Stimulated activated CD4-positive, alpha-beta T cell treated with anti-CD3 and anti-CD28 coated beads, Interleukin-15, amount 100 ng/mL, for 24 hours (primary cell): ENCODE data around the gene RBBP5.

ENCODE experiments used
- DNase-seq: peaks from one replicate; pipeline ENCODE4 v3.0.0-alpha.2; 2020

The RBBP5 gene

DNA sequence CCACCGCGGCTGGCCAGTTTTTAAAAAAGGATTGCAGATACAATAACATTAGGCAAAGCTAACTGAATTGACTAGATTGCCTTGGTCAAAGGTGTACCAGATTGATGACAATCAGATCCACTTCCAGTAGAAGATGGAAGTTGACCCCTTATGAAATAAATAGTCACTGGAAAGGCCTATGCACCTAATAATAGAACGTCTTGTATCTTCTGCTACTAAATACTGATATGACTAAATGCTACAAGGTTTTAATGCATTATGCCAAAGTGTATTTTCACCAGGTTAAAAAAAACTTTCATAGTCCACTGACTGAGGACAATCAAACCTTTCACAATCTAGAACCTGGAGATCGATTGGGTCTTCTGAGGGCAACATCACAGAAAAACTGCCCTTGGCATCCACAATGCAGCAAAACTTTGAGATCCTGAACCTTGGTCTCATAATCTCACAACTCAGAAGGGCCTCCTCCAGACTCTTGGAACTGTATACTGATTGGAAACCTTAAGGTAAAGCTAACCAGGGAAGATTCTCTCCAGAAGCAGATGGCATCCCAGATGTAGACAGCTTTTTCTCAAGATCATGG lies 7.8 kb upstream of the RBBP5 start:
- DNase-seq = no peak

DNA sequence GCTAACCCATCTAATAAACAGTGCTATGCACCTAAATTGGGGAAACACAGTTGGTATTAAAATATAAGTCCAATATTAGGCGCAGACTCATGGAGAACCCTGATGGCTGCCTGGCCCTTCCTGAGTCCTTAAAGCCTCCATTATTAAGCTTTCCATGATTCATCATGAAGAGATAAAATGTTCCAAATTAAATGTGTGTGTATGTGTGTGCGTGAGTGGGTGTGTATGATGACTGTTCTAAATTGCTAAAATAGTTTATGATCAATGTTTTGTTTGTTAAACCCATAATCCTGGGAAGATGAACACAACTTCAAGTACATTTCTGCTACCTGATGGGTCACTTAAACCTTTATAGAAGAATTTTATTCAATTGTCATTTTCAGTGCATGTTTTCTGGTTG lies 6.3 kb upstream of the RBBP5 start:
- no peak for DNase-seq

DNA sequence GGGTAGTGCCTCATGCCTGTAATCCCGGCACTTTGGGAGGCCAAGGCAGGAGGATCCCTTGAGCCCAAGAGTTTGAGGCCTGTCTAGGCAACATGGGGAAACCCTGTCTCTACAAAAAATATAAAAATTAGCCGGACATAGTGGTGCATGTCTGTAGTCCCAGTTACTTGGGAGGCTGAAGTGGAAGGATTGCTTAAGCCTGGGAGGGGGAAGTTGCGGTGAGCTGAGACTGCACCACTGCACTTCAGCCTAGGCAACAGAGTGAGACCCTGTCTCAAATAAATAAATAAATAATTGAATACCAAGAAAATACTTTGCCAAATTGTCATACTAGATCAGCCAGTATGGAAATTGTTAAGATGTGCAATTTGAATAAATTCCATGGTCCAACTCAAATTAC lies 5.9 kb upstream of the RBBP5 start:
- no peak for DNase-seq

DNA sequence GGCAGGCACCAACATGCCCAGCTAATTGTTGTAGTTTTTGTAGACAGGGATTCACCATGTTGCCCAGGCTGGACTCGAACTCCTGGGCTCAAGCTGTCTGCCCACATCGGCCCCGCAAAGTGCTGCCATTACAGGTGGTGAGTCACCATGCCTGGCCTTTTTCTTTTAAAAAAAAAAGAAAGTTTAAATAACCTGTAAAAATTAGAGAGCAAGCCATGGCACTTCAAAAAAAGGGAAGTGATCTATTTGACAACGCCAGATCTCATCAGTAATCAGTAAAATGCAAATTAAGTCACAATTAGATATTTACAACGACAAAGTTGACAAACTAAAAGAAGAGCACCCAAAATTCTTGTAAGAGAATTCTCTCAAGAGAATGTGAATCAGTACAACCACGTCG lies 2.9 kb upstream of the RBBP5 start:
- DNase-seq = no peak

DNA sequence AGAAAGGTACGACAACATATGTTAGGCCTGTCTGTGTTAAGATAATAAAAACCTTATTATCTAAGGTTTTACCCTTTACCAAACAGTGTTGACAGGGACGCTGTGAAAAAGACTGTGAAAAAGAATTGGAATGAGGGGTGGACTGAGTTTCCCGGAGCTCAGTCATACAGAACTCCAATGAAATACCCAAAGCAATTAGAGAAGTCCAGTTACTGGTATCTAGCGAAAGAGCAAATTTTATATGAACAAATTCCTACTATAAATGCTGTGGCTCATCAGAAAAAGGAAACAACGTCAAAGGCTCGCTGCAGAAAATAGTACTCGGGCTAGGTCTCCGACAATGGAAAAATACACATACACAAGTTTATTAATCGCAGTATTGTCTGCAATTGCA lies 708 bp upstream of the RBBP5 start:
- no peak for DNase-seq

DNA sequence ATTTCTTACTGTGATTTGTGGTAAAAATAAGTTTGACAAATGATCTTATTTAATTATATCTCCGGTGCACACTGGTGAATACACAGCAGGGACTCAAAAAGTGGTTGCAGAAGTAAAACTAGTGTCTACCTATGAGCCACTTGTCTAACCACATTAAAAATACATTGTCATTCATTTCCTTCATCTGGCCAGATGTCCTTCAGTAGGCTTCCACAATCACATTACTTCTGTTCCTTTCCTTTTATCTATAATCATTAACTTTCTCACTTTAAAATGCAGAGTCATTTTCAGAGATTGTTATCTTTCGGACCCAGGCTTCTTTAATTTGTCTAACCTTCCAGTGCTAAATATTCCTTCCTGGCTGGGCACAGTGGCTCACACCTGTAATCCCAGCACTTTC lies 3.0 kb downstream of the RBBP5 start:
- no peak for DNase-seq

DNA sequence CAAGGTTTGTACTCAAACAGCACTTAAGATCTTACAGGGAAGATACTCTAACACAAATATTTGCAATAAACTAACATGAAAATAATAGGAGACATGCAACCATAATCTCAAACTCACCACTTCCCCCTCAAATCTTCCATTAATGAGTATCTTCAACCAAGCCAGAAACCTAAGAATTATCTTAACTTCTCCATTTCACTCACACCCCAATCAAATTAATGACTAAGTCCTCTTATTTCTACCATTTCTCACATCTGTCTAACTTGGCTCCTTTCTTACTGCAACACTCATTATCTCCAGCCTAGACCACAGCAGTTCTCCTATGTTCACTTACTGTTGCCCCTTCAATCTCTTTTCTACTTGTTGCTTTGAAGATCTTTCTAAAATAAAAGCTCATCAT lies 10.4 kb downstream of the RBBP5 start:
- no peak for DNase-seq

DNA sequence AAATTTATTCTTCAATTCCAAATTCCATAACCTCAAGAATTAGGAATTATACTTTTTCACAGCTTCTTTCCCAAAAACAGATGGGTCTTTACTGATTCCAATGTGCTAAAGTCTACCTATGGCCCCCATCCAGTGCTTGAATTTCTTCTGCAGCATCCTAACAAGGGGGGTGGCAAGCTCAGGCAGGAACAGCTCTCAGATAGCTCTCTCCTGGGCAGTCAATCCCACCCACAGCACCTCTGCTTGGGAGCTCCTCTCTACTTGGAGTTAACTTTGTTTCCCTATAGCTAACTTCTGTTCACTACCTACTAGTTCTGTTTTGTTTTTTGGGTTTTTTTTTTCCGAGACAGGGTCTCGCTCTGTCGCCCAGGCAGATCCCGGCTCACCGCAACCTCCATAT lies 12.1 kb downstream of the RBBP5 start:
- no peak for DNase-seq

DNA sequence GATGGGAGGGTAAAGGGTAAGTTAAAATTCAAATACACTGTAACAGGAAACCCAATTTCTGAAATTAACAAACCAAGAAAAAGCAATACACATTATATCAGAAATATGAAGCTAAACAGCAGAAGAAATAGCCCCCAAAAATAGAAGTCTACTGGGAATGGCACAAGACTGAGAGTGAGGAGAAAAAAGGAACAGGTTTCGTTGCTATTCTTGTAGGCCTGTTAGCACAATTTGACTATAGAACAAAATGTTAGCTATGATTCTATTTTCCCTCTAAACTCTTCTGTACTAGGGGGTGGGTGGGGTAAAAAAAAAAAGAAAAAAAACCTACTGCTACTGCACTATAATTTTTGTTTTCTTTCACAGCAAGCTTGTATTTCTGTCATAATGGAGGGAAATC lies 12.5 kb downstream of the RBBP5 start:
- no peak for DNase-seq

DNA sequence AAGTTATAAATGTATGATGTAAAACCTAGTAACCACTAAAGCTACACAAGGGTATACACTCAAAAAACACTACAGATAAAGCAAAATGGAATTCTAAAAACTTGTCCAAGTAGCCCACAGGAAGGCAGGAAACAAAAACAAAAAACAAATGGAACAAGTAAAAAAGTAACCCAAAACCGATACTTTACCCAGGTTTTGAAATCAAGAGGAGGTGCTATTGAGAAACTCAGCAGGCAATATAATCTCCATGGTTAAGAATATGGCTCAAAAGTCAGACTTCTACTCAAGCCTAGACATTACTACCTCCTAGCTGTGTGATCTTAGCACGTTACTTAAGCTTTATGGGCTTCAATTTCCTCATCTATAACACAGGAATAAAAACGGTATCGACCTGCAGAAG lies 13.3 kb downstream of the RBBP5 start:
- DNase-seq = no peak

DNA sequence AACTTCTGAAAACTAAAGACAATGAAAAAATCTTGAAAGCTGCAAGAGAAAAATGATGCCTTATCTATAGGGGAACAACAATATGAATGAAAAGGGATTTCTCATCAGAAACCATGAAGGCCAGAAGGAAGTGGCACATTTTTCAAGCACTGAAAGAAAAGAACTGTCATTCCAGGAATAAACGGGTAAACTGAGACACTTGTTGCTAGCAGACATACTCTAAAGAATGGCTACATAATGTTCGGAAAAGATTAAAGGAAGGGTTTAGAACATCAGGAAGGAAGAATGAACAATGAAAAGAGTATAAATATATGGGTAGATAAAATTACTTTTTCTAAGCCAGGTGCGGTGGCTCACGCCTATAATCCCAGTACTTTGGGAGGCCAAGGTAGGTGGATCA lies 14.5 kb downstream of the RBBP5 start:
- no peak for DNase-seq

DNA sequence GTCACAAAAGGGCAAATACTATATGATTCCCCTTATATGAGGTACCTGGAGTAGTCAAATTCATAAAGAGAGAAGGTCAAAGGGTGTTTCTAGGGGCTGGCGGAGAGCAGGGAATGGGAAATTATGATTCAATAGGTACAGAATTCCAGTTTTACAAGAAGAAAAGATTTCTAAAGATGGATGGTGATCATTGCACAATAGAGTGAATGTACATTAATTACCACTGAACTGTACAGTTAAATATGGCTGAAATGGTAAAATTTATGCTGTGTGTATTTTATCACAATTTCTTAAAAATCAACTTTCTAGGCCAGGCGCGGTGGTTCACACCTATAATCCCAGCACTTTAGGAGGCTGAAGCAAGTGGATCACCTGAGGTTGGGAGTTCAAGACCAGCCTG lies 19.4 kb downstream of the RBBP5 start:
- no peak for DNase-seq

DNA sequence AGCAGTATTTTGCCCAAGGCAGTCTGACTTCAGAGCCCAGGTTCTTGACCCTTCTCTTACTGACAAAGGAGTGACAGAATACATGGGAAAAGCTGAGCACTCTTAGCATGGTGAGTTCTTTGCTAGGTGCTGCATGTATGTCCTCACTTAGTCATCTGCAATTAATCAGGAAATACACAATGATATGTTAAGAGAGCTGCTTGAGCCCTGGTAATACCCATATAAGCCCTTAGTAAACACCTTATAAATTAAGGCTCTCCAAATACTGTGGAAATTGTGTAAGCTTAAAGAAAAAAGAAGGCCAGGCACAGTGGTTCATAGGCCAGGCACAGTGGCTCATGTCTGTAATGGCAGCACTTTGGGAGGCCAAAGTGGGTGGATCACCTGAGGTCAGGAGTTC lies 23.5 kb downstream of the RBBP5 start:
- DNase-seq = no peak

DNA sequence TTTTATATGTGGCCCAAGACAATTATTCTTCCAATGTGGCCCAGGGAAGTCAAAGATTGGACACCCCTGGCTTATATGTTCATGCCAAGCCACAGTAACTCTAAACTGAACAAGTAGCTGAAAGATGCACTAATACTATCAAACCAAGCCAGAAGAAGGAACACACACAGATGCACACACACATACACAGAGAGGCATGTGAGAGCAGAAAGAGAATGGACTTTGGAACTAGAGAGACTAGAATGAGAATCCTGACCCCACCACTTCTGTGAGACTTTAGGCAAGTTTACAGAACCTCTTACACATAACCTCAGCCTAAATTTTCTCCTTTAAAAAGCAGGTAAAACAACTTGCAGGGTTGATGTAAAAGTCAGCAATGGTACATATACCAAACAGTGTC lies 26.4 kb downstream of the RBBP5 start:
- no peak for DNase-seq

DNA sequence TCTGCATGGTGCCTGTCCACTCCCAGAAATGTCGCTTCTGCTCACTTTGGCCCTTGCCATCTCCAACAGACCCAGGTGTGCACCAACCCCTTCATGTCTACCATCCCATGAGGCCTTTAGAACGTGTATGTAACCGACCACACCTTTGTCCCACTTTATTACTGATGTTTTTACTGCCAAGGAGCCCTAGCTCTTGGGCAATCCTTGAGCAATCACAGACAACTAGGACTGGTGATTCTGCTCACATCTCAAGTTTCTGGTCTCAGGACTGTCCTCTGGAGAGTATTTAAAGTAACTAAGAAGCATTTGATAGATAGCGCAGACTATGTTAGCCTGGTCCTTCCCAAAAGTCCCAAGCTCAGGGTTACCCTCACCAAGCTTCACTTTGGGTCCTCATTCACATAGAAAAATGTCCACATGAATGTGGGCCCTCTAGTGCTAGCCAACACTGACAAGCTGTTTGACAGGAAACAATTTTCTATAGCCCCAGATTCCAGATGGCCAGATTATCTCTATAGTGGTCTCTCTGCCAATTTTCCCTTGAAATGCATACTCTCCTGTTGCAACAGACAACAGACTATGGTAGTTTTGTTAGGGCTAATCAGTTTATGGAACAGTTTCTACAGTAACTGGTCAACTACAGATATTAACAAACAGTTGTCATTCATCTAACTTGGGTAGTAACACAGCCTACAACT lies 30.6 kb downstream of the RBBP5 start:
- DNase-seq = no peak

DNA sequence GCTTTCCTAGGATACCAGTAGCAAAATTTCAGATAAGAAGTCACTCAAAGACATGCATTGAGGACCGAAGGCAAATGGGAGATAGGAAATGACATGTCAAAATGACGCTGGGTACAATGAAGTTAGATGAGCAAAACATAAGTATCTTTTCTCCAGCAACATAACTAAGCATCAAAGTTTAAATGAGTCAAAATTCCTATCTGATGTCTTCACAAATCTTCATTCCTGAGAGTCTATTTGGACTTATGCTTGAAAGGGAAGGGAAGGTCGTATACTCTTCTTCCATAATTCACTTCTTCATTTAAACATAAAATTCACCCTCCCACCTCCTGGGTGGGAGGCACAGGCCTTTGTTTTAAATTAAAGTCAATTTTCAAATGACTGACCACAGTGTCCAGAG lies 33.4 kb downstream of the RBBP5 start:
- DNase-seq = no peak

DNA sequence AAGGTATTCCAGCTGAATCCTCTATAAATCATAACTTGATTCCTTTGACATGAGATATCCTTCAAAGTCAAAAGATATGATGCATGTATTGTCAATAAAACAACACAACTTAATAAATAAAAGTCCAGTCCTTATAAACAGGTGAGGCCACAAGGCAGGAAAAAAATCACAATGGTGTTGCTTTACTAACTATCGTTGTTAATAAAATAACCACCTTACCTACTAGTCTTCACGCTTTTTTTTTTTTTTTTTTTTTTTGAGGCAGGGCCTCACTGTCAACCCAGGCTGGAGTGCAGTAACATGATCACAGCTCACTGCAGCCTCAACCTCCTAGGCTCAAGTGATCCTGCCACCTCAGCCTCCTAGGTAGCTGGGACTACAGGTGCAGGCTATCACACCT lies 37.4 kb downstream of the RBBP5 start, which contains the start of gene TMEM81:
Gene TMEM81 (minus strand): TSS at position 101 of the 400 bp plus-strand sequence. CDS start 140 bp downstream, outside the sequence.
- DNase-seq = no peak

DNA sequence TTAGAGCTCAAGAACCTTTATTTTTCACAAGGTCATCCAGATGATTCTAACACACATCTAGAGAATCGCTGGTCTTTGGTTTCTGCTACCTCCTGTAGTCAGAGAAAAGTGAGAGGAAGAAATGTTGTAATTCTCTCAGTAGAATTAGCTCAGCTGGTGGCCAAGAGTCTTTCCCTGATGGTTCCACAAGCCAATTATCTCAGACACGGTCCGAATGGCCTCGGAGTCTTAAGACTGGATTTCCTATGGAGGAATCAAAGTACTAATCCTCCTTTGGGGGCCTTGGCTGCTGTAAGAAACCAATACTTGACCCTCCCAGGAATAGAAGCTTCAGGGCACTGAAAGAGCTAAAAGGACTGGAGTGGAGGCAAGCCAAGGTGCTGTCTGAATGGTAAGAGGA lies 39.3 kb downstream of the RBBP5 start:
- DNase-seq = no peak

DNA sequence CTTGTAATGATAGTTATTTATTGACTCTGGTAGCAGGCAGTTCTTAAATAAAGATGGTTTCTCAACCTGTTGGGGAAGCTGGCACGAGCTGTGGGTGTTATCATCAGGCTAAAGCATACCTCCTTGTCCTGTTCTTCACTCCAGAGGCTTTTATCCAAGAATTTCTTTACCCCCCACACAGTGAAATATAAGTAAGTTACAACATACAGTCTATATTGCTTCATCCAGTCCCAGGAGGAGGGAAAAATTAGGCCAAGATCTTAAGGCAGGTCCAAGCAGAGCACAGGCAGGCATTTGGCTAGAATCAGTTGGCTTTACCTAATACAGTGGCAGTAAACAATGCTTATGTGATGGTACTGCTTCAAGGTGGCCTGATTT lies 43.9 kb downstream of the RBBP5 start:
- no peak for DNase-seq

DNA sequence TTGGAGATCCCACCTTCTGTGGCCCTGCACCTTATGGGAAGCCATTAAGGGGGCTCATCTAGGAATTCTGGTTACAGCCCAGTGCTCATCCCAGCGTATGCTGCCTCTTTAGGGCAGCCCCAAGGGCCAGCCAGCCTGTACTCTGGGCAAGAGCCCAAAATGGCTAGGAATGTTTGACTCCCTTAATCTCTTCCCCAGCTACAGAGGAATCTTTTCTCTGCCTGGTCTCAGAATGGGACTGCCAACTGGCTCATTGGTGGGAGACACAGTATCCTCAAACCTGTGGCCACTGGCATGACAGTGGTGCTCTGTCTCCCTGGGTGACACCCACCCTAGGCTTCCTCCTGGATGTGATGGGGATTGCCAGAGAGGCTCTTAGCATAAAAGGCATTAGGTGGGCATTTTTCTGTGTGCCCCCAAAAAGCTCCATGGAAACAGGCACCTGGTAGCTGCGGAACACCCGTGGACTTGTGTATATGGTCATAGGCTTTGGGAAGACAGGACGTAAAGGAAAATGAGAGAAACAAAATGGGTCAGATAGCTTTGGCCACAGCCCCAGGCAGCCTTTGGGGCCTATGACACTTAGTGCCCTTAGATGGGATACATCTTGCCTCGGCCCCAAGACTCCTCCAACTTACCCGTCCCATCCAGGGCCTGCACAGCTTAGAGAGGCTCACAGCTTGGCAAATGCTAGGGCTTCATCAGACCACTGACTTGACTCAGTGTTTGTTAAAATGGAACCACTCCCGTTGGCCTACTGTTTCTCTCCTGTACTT lies 44.4 kb downstream of the RBBP5 start:
- no peak for DNase-seq

DNA sequence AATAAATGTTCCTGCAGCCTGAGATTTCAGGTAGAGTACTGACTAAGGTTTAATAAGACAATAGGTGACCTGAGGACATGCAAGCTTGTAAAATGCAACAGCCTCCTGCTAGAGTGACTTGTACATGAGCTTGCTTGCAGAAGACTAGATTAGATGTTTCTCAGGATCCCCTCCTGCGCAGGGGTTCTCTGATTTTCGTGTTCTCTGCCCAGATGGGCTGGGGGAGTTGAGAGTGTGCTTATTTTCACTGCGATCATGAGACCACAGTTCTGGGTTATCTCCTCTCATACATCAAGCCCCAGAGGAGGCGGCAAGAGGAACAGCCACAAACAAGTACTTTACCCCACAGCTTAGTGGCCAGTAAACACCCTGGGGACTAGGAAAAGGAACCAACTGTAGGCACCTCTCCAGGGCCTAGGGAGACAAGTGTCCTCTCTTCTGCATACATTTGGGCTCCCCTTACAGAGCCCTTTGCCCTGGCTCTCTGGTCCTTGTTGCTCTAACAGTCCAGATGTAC lies 45.5 kb downstream of the RBBP5 start:
- DNase-seq = no peak

DNA sequence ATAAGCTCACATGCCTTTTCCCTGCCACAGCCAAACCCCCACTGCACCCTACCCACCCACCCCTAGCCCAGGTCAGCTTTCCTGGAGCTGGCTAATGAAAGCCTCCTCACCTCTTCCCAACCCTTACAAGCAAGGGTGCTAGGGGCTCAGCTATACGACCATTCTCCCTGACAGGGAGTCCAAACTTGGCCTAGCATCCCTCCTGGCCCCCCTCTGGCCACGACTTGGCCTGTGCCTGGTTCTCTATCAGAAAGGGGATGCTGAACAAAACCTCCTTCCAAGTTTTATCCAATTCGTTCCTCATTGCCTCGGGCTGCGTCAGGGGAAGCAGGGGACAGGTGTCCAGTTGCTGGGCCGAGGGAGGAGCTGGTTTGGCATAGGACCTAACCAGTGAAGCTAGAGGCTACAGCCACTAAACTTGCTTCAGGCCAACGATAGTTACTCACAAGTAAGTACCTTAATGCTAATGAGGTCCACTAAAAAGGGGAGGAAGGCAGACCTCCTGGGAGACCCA lies 46.1 kb downstream of the RBBP5 start:
- DNase-seq = no peak

DNA sequence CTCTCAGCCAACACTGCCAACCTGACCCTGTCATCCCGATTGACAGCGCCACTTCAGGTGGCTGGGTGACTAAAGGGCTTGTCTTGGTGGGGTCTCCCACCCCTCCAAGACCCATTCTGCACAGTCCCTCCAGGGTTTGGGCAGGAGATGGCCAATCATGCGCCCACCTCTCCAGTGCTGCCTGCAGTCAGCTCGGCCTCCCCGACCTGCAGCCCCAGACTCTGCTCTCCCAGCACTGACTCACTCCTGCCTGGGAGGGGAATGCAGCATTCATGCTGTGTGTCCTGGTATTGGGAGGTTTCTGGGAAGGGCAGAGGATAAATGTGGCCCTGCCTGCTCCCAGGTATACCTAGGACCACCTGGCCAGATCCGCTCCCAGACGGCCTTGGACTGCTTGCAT lies 47.3 kb downstream of the RBBP5 start:
- DNase-seq = no peak

DNA sequence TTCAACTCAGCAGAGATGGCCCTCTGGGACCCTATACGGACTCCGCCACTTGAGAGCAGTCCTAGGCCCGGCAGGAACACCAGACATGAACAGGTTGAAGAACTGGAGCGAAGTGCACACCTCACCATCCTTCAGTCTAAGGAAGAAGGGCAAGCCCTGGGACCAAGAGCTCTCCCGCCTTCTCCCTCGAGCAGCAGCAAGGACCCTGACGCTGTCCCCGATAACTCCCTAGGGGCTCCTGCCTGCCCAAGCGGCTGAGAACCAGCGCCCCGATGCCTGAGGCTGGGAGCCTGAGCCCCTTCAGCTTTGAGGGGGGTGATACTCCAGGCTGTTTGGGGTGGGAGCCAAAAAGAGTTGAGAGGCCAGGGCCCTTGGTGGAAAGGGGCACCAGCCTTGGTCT lies 47.7 kb downstream of the RBBP5 start:
- no peak for DNase-seq
